Stimulated activated CD8-positive, alpha-beta memory T cell treated with anti-CD3 and anti-CD28 coated beads, Interleukin-4, amount 100 ng/mL, for 1 hour (primary cell): Measurements from ENCODE around the gene AFF2.

Experiments used
- DNase-seq, 2 donors: peaks; one replicate each; pipeline ENCODE4 v3.0.0-alpha.2; 2020; ENCODE audit warnings: low read depth in 2 of 2, low spot score in 1 of 2

AFF2 gene

DNA sequence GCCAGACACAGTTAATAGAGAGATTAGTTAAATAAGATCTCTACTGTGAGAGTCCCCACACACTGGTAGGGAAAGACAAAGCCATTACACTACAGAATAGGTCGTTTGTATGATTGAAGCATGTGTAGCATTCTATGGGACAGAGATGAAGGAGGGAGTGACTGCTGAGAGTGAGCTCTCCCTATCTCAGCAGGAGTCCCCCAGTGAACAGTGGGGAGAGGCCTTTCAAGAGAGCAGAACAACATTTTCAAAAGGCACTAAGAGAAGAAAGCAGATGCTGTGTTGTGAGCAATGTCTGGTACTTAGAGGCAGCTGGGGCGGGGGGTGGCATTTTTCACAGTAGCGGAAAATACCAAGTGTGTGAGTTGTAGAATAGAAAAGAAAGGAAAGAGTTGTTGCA is 413.6 kb downstream of the AFF2 start:
- no peak for DNase-seq

DNA sequence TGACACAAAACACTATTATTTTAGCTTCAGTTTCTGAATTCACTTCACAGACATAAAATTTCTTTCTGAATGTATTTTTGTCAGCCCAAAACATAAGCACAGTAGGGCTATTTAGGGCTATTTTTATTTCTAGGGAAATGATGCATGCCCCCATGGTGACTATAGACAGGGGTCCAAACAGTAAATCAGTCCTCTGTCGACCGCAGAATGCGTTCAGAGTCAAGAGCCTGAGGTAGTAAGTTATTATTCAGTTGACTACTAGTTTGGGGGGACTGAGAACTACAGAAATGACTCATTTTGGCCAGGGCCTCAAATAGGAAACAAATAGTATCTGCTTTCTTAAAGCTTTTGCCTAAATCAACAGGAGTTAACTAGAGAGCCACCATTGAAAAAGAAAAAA is 414.4 kb downstream of the AFF2 start:
- no peak for DNase-seq

- DNase-seq, result no peak
Measured at GRCh38 chrX:148915474-148915873, 415.1 kb downstream of the AFF2 start.

DNA sequence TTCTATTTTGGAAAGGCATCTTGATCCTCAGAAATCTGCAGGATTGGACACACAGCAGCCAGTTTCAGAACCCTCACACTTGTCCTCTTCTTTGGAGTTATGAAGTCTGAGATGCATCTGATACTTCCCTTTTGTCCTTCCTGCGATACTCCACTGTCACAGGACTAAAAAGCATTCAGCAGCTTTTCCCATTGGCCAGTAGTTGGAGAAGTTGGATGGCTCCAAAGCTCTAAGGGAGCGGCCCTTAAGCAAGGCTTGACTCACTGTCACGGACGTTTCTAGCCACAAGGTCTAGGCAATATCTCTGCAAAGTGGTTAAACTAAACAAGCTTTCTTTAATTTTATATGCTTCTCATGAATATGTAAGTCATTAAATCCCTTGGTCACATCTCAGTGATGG is 417.0 kb downstream of the AFF2 start:
- DNase-seq, result no peak

DNA sequence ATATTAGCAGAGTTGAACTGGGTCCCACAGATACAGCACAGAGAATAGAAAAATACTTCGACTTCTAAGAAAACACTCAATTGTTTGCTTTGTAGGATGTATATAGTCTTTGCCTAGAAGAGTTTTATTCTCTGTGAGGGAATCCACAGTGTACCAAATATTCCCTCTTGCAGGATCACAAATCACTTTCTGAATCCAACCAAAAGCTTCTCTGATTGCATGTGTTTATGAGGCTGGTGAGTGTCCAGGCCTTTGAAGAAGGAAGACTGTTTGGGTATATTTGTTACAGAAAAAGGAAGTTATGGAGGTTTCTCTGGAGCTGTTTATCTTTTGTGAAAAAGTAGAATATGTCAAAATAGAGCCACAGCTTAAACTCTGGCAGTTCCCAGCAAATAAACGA is 423.2 kb downstream of the AFF2 start:
- no peak for DNase-seq

DNA sequence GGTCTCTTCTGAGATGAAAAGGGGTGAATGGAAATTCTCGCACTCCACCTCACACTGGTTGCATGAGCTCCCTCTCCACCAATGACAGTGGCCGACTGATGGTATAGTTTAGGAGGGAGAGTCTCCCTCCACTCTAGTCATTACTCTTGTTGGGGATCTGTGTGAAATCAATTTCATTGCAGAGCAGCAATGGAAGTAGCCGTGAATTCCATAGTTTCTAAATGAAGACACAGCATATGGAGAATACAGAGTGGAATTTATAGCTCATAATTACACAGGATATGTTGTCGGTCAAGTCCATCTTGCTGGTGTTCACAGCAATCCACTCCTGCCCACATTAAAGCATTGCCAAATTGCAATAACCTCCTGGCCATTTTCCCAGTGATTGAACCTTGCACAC is 426.0 kb downstream of the AFF2 start:
- no peak for DNase-seq

DNA sequence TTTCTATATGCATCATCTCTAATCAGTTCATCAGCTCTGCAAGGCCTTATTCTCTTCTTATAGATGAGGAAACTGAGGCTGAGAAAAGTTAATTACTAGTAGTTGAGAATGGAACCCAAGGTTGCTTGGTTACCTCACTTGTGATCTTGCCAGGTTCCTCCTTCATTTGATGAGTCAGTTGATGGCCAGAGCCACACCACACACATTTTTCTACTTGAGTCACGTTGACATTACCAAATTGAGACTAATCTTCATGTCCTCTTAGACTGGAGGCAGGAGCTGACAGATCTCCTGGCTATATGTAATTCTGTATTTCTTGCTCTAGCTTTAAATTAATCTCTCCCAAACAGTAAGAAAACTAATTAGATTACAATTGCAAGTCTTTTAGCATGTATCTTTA is 428.4 kb downstream of the AFF2 start:
- no peak for DNase-seq

DNA sequence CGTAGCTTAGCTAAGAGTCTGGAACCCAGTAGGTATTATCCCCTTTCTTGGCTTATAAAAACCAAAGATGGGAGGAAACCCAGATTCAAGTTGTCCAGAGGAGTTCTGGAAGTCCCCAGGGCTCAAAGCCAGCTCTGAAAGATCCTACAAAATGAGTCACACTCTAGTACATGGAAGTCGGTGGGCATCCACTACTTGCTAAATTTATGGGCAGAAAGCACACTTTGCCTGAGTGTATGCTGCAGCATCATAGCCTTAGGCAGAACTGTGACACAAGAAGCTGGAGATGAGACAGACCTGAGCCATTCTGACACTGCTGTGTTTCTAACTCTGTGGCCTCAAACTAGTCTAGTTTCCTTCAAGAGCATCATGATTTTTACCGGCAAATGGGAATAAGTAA is 429.3 kb downstream of the AFF2 start:
- DNase-seq, result no peak

GRCh38 chrX:148930206-148930729 is 429.9 kb downstream of the AFF2 start:
- DNase-seq, result no peak

- no peak for DNase-seq
Measured at GRCh38 chrX:148933881-148934280, 433.5 kb downstream of the AFF2 start.

DNA sequence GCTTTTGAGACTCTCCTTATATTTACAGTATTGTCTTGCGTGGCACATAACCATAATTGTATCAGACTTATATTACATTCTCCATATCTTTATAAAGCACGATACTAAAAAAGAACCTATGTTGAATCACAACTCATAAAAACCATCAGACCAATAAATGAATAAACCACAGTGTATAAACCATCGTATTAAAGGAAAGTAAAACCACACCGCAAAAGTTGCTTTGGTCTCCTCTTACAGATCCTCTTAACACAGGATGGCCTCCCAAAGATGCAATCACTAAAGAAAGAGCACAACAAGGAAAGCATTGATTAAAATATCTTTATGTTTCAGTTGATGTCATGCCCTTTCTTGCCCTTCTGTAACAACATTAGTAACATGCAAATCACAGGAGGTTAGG is 437.9 kb downstream of the AFF2 start:
- DNase-seq, result no peak

GRCh38 chrX:148940411-148940996 is 440.1 kb downstream of the AFF2 start:
- DNase-seq, result no peak

DNA sequence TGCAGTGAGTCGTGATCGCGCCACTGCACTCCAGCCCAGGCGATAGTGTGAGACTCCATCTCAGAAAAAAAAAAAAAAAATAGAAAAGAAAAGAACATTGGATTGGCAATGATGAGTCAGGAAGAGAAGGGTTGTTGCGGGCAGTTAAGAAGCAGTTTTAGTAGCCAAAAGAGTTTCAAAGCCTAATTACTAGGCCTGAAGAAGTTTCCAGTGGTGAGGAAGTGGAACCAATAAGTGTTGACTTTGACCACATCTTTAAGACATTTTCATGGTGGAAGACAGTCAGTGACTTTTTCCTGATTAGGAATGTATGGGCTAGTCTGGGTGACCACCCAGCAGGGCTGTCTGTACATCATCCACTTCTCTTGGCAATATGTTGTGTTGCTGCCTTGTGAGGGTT is 442.3 kb downstream of the AFF2 start:
- no peak for DNase-seq

DNA sequence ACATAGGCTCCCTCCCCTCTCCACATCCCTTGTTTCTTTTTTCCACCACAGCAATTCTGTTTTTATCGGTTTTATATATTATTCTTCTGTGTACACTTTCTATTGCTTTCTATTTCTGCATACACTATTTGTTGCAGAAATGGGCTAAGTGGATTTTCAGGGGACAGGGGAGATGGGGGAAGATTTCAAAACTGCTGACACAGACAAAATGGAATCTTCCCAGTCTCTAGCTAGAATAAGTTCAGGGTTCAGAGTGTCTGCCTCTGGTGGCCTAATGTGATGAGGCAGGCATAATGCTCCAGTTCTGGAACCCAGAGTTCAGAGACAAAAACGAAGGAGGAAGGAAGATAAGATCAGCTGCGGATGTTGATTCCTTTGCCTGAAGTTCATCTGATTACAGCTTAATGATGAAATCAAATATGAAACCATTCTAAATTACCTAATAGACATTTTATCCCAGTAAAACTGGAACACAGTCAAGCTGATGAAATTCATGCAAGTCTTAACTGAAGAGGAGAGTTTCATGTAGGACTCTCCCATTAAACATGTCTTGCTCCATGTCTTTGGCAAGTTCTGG is 447.1 kb downstream of the AFF2 start:
- DNase-seq, result no peak

DNA sequence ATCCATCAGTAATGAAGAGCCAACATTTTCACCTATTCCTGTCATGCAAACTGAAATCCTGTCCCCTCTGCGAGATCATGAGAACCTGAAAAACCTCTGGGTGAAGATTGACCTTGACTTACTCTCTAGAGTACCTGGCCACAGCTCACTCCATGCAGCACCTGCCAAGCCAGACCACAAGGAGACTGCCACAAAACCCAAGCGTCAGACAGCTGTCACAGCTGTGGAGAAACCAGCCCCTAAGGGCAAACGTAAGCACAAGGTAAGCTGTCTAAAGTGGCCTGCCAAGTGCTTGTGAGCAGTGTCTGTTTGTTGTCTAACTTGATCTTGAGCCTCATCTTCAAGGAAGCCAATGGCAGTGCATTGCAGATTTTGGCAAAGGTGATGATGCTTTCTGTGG is 455.9 kb downstream of the AFF2 start:
- DNase-seq, result no peak

DNA sequence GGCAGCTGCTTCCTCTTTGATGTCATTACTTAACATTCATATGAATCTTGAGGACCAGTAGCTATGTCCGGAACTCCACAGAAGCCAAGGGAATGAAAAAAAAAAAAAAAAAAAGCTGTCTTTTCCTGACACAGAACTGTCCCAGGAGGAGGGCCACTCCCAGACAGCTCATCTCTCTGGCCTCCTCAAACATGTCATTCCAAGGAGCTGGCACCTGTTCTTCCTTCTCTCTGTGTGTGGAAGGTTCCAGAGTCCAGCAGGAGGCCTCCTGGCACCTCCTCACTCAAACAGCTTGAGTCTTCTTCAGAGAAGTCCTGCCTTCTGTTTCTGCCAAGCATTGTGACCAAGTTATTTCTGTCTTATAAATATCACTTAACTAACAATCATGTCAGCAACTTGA is 458.5 kb downstream of the AFF2 start:
- no peak for DNase-seq

DNA sequence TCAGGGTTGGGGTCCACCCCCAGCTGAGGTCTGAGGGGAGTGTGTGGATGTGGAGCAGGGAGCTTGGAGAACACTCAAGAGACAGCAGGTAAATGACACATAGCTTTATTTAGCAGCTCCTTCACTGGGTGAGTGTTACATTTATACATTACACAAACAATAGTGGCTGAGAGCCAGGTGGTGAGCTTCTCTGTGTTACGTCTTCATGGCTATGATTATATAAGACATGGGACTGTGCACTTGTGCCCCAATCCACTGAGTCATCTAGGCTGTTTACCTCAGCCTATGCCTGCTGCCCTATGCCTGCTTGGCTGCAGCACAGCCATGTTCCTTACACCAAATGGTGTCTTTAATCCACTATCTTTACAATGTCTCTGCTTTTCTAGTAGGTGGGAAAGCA is 459.6 kb downstream of the AFF2 start:
- DNase-seq, result no peak

GRCh38 chrX:148961985-148962384 is 461.6 kb downstream of the AFF2 start:
- no peak for DNase-seq

- no peak for DNase-seq
Measured at GRCh38 chrX:148976571-148977400, 476.4 kb downstream of the AFF2 start.

GRCh38 chrX:148979786-148980185 is 479.4 kb downstream of the AFF2 start:
- DNase-seq, result no peak

DNA sequence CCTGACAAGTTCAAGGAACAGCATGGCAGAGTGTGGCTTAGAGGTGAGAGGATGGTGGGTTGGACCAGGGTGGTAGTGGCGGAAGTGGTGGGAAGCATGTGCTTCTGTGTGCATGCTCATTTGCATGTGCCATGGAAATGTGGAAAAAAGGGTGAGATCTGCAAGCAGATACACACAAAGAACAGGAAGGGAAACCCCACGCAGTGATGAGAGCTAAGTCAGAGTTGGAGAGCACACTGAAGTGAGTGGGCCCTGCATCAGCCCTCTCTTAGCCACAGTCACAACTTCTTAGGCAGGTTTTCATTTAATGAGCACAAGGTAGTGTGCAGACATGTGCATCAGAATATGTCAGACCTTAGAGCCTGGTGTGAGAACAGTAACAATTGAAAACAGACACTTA is 483.8 kb downstream of the AFF2 start:
- no peak for DNase-seq

GRCh38 chrX:148991502-148991901 is 491.1 kb downstream of the AFF2 start:
- DNase-seq, result no peak
